HG03135 (cell line): ENCODE measurements around the gene RIBC1.
"Not testable (repeated sequence)": the region's sequence is repeated elsewhere in the genome, so short reads cannot be mapped to it uniquely, and the experiment has no call there.

ENCODE experiments used
- ATAC-seq: cut with Tn5 transposase; IDR thresholded peaks from one replicate; pipeline ENCODE4 v1.9.1; 2021; ENCODE audit warnings: mild to moderate bottlenecking, moderate library complexity; ENCODE audit not compliant: unreplicated experiment

RIBC1 gene

DNA sequence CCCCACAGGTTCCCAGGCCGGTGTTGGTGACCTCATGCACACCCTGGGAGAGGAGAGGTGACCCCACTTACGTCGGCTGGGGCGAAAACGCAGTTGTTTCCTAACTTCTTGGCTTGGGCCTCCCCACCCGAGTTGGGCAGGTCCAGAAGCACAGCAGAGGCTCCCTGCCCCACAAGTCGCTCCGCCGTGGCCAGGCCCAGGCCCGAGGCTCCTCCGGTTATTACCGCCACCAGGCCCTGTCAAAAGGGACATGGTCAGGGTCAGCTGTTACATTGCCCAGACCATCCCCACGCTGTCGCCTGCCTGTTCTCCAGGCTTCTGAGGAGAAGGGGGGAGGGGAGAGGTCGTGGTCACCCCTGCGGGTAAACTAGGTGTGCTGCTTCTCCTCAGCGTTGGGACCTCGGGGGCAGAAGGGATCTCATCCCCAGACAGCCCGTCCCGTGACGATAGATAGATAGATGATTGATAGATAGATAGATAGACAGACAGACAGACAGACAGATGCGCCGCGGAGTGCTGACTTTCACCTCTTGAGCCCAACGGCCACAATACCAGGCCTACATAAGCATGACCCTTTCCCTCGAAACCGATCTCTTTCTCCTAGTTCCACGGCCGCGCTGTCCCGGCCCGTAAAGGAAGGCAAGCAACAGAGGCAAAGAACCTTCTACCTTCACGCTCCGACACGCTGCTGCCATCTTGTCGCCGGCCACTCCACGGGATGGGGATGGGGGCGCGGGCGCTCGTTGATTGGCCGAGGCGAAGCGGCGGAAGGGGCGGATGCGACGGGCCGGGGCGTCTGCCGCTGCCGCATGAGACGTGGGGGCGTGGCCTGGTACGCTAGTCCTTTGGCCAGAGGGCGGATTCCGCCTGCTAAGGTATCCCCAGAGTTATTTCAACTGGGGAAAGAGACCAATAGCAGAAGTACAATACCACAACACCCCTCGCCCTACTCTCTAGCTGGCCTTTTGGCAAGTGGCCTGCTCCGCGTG is 11.3 kb downstream of the RIBC1 start, which contains the start of gene HSD17B10:
TSS of gene HSD17B10 (minus strand) at position 720 of the 989 bp plus-strand sequence. CDS start at position 695, 25 bp downstream.
- ATAC-seq: peak; percentile 94

DNA sequence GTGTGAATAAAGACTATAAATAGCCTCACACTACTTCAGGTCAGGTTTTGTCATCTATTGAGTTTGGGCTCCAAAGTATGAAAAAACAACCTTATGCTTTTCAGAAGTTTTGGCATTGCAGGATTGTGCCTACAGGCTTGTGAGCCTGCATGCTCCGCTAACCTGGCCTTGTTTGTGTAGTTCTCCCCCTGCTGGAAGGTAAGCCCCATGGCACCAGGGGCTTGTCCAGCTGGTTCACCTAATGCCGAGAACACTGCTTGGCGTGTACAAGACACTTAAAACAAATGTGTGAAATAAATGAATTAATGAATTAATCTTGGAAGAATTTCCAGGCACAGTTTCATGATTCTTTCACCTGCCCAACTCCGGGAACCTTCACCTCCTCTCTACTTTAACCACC is 13.3 kb downstream of the RIBC1 start:
- peak; percentile 67 for ATAC-seq

DNA sequence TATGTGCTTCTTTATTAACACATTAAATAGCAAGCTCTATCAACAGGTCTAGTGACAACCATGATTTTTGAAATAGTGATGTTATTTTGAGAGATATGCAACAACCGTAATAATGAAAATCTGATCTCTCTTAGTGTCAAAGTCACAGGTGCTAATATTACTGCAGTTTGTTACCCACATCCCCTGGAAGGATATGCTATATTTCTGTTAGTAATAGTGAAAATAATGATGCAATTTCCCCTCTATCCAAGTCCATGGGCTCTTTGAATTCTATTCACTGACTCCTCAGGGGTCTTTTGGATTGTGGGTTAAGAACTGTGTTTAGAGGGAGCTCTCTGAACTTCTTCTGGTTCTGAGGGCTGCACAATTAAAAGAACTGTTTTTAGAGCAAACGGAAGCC is 14.5 kb downstream of the RIBC1 start:
- no peak for ATAC-seq

DNA sequence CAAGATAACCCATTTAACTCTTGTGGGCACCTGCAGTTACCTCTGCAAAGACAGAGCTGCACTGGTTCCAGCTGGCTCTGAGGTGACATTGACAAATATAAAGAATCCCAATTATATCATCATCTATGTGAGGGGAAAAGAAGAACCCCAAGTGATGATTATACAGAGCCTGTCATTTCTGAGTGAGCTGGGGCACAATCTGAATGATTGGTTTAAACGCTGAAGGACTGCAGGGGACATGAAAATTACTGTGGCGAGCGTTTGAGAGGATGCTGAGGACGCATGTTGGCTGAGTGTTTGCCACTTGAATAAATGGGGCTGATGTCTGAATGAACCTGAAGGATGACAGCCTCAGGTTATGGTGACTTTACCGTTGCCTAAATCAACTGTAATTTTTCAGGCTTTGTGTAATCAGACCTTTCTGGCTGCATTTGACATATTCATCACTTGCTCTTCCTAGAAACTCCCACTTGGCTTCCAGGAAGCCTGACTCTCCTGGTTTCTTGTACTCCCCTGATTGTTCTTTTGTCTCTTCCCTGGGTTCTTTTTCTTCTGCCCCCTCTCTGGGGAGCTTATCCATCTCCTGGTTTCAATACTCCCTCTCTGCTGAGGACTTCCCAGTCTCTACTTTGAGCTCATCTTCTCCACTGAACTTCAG is 15.6 kb downstream of the RIBC1 start:
- ATAC-seq: no peak

DNA sequence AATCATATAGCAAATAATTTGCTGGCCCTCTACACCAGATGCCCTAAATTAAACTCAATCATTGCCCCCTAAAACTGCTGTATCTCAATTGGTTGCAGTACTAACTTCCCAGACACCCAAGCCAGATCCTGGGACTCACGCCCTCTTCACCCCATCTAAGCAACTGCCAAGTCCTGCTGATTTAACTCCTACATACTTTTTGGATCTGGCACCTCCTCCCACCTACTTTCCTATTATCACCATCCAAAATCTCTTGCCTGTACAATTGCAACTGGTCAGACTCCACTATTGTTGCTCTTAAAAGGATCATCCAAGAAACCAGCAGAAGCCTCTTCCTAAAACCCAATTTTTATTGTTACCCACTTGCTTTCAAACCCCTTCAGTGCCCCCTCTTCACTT is 16.2 kb downstream of the RIBC1 start:
- no peak for ATAC-seq

DNA sequence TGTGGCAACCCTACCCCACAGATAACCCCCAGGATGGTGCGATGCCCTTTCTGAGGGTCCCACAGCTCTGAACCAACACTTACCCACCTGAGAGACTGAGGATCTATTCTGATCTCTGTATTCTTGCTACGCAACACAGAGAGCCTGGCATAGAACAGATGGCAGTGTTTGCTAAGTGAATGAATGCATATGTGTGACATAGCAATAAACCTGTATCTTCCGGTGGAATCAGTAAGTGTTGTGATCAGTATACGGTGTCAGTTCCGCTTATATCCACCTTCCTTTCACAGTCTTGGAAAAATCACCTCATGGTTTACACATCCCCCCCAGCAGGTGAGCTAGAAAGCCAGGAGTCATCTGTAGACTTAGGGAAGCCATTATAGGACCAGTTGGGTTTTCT is 17.4 kb downstream of the RIBC1 start:
- no peak for ATAC-seq

DNA sequence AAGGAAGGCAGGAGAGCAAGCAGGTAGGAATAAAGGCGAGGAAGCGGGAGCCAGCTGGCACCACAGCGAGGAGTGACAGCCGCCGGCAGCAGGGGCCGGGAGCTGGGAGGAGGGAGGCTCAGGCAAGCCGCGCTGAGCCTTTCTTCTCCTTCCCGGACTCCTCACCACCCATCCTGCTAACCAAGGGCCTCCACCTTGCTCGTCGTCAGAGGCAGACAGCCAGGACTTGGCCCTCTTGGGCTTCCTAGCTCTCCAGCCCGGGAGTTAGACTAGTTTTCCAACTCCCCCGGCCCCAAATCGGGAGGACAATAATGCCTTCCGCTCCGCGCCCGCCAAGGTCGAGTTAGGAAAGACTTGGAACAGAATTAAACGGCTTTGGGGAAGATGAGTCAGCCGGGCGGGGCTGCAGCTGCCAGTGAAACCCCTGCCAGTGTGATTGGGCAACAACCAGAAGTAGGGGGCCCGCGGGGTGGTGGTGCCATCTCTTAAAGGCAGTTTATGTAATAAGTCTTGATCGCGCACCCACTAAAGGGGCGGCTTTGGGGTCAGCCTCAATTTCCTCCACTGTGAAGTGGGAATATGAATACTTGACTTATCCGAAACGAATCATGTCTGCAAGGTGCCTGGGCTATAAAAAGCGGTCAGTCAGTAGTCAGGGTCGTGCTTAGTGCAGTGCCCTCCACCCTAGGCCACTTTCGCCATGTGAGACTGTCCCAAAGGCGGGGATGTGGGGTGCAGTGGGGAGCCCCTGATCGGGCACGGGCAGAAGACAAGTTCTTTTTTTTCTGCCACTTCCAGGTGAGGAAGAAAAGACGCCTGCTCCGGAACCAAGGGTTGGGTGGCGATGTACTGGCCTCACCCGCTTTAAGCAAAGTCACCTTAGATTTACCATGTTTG is 18.2 kb downstream of the RIBC1 start:
- ATAC-seq: no peak

DNA sequence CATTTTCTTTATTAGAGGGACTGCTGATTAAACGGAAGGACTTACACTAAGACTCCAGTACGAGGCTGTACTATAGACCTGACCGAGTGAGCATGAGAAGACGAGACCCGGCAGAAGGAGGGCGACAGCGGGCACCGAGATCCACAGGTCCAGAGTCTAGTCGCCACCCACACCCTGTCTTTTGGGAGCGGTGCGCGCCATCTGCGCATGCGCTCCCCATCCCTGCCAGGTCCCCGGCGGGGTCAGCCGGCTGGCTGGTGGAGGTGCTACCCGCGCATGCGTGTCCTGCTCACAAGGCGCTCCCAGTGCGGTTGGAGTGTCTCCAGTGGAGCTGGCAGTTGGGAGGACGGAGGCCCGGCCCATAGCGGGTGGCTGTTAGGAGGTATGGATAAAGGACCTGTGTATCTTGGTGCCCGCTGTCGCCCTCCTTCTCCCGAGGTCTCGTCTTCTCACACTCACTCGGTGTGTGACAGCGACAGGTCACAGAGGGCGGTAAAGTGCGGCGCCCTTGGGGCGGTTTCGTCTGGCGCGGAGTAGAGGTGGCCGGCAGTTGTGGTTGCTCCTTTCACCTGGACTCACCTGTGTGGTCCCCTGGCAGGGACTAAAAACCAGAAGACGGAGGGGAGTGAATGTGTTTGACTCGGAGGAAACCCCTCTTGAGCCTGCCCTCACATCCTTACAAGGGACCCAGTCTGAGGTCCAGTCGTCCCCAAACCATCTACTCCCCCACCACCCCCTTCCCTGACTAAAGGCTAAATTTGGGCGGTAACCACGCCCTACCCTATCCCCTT is 19.1 kb downstream of the RIBC1 start:
- ATAC-seq: peak; percentile 57

DNA sequence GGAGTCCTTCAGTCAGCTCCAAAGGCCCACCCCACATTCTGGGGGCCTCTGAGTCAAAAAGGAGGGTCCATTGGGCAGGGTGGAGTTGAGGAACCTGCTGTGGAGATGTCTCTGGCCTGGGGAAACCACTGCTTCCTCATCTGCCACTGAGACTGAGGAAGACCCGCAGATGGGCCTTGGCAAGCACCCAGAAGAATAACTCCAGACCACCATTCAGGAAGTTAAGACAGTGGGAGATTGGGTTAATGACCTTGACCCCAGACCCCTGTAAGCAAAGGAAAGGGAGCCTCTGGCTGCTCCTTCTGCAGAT is 19.6 kb downstream of the RIBC1 start:
- ATAC-seq: no peak

DNA sequence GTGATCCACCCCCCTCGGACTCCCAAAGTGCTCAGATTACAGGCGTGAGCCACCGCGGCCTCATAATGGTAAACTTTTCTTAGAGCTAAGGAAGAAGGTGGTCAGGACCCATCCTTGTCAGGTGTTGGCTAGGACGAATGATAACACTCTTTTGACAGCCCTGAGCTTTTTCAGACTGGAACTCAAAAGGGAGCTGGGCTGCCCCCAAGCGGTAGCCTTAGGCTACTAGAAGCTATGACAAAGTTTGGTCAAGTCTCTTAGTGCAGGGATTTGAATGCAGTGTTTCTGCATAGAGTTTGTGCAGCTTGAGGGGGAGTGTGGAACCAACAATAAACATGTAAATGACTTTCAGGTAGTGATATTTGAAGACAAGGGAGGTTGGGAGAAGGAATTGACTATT is 23.3 kb downstream of the RIBC1 start:
- ATAC-seq: no peak

DNA sequence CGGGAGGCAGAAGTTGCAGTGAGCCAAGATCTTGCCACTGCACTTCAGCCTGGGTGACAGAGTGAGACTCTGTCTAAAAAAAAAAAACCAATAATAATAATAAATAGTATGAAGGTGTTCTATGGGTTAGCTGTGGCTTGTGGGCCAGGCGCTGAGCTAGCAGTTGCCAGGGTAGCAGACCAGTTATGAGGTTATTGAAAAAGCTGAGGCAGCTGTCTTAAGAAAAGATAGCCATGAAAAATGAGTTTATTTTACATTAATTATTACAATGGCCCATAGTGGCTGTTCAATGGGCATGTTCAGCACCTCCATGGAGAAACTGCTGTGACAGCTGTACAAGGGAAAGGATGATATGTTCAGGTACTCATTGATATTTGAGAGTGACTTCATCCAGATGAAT is 24.8 kb downstream of the RIBC1 start:
- no peak for ATAC-seq

DNA sequence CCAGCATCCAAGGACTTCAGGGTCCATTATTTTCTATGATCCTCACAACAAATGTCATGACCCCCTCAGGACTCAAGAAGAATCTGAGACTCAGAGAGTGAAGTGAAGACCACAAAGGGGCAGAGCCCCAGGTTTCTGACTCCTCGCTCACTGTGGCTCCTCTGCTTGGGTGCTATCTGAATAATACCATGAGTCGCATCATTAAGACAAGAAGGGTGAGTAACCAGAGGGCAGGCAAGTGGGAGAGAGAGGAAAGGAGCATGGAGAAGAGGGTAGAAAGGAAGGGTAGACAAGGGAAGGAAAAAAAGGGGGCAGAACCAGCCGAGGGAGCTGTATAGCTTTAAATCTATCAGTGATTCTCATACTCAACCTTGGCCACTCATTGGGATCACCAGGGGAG is 27.0 kb downstream of the RIBC1 start:
- ATAC-seq: no peak

DNA sequence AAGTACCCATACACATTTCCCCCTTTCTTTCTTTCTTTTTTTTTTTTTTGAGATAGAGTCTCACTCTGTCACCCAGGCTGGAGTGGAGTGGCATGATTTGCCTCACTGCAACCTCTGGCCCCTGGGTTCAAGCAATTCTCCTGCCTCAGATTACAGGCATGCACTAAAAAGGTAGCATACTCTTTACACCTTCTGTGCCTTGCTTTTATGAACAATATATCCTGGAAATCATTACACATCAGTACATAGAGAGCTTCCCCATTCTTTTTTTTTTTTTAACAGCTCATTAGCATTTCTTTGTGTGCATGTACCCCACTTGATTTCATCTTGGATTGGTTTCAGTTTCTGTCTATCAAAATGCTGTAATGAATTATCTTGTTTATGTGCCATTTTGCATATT is 30.1 kb downstream of the RIBC1 start:
- no peak for ATAC-seq

DNA sequence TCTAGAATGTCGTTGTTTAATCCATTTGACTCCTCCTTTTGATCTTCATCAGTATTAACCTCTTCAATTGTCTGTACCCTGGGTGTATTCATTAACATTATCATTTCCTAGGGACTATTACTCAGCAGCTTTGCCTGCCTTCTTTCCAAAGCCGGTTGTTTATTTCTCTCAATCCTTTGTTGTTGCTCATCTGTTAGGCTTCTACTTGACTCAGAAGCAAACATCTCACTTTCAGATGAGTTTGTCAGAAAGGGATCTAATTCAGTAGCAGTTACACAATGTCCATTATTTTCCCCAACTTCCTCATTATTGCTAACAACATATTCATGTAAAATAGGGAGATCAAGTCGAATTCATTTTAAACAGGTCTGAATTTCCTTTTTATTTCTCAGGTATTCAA is 33.6 kb downstream of the RIBC1 start:
- ATAC-seq: no peak

DNA sequence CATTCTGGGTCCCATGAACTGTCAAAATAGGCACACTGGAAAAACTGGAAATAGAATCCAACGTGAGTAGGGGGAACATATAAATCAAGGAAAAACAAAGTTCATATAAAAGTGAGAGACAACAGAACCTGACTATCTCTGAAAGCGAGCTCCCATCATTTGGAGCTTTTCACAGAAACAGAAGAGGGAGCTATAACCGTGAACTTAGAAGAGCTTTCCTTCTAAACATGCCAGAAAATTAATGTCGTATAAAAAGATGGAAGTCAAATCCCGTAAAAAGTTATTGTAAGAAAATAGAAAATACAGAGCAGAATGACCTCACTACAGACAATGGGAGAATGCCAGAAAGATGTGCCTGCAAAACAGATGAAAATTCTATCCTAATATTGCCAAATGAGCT is 35.4 kb downstream of the RIBC1 start:
- ATAC-seq: no peak

DNA sequence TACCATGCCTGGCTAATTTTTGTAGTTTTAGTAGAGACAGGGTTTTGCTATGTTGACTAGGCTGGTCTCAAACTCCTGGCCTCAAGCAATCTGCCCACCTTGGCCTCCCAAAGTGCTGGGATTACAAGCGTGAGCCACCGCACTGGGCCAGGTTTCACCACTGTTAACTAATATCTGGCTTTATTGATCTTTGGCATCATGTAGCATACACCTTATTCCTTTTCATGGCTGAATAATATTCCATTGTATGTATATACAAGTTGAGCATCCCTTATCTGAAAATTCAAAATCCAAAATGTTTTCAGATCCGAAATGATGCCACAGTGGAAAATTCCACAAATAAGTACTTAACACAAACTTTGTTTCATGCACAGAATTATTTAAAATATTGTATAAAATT is 46.0 kb downstream of the RIBC1 start:
- not testable (repeated sequence) for ATAC-seq

DNA sequence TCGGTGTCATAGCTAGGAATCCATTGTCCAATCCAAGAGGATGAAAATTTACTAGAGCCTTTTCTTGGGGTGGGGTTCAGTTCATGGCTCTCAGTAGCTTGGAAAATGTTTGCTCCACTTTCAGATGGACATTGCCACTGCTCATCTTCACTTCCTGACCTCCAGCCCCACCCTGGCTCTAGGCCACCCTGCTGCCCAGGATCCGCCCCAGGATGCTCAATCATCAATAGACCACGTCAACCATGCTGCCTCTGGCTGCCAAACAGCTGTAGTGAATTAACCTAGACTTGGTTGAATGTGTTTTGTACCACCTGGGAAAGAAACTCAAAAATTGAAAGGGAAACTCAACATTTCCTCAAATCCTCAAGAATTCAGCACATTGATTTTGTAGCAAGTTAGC is 48.7 kb downstream of the RIBC1 start:
- no peak for ATAC-seq

DNA sequence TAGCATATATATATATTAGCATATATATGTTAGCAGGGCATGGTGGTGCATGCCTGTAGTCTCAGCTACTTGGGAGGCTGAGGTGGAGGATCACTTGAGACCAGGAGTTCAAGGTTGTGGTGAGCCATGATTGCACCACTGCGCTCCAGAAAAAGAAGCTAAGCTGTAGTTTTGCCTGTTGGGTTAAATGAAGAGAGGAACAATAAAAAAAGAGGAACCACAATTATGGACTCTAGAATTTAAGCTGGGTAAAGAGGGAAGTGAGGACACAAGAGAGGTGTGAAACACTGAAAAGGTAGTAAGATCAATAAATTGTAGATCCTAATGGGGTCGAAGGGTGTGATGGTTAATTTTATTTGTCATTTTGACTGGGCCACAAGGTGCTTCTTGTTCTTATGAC is 52.0 kb downstream of the RIBC1 start:
- ATAC-seq: no peak

DNA sequence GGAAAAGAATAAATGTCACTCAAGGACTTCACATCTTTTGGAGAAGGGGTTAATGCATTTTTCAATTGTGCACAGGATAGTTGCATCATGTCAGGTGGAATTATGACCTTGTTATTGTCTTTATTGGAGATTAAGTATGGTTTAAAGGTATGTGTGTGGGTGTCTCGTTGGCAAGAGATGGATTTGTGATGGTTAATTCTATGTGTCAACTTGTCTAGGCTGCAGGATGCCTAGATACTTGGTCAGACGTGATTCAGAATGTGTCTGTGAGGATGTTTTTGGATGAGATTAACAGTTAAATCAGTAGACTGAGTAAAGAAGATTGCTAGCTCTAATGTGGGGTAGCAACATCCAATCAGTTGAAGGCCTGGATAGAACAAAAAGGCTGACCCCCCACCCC is 53.7 kb downstream of the RIBC1 start:
- no peak for ATAC-seq

DNA sequence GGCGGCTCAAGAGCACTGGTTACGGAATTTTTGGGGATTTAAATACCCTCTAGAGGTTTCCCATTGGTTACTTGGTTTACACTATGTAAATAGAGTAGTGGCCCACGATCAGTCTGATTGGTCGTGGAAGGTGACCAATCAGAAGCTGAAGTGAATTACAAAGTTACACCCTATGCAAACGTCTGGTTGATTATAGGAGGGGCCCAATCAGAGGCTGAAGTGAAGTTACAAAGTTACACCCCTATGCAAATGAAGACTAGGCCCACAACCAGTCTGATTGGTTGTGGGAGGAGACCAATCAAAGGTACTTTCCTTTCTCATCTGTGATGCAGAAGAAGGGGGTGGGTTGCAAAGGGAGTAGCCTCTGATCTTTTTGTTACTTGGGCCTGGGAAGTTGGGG is 56.6 kb downstream of the RIBC1 start:
- no peak for ATAC-seq
